ENCODE data around the gene GLRX5. TPM values are rescaled to one million over a fixed set of nuclear protein-coding genes. Genes with fewer than 3 reads are reported as not detected.
A peak's percentile ranks its signal among the peaks of the same experiment; 100 is the strongest.

The GLRX5 gene
- total and polyA plus RNA-seq, 2 experiments from 2014 or later: 50.2 to 181 TPM

DNA sequence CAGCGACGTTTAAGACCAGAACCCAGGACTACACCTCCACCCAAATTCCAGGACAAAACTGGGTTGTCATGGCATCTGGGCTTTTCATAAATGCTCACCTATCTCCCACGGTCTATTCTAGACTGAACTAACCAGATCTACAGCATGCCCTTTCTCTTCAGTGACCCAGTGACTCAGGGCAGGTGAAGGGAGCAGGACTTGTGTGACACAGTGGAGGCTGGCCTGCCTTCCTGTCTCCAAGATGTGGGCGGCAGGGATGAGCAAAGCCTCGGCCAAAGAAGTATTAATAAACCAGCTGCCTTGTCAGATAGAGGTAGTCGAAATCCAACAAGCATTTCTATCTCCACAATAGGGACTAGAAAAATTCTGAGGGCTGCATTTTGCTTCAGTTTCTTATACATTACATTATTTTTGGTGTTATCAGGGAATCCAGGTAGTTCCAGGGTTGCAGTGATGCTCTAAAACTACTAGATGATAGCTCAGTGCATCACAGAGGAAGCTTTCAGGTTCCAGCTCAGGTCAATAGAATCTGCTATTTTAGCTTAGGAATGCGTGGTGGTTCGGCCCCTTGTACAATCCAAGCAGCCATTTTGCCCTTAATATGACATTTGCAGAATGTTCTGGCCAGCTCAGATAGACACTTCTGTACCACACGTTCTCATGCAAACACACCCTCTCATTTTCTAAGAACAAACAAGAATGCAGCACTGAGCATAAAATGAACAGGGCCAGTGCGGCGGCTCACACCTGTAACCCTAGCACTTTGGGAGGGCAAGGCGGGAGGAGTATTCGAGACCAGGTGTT is 4.2 kb upstream of the GLRX5 start:
- Histone ChIP-seq H3K36me3 (no peaks in the 10 kb centered on the region), H3K4me1 (ENCODE audit: low read depth) (peaks cover 21% of the 10 kb centered on the region), H3K9me3 (ENCODE audit: low read depth) (no peaks in the 10 kb centered on the region), H3K4me3 (no peak overlapping the region), H3K27me3 (no peaks in the 10 kb centered on the region), H3K27ac (no peak overlapping the region)
- no peak for DNase-seq (ENCODE audit: low read depth in 1 of 2, low spot score in 1 of 2)
- TF ChIP-seq CTCF (IDR thresholded peaks at IDR 0.05; ENCODE audit: low read depth, low read length): no peak

GRCh38 chr14:95531473-95531872 is 3.4 kb upstream of the GLRX5 start:
- H3K27ac ChIP-seq: no peak overlapping the region

GRCh38 chr14:95531969-95532368 is 2.9 kb upstream of the GLRX5 start:
- Histone ChIP-seq H3K36me3 (no peaks in the 10 kb centered on the region), H3K9me3 (ENCODE audit: low read depth) (no peaks in the 10 kb centered on the region), H3K27me3 (no peaks in the 10 kb centered on the region), H3K4me3 (no peak overlapping the region), H3K27ac (no peak overlapping the region), H3K4me1 (ENCODE audit: low read depth) (peaks cover 21% of the 10 kb centered on the region)
- no peak for DNase-seq (ENCODE audit: low read depth in 1 of 2, low spot score in 1 of 2)
- no peak for TF ChIP-seq CTCF (IDR thresholded peaks at IDR 0.05; ENCODE audit: low read depth, low read length)

More at GRCh38 chr14:95531473-95531872, 3.4 kb upstream of the GLRX5 start:
- DNase-seq (ENCODE audit: low read depth in 1 of 2, low spot score in 1 of 2): peak in 1 of 2 donors; percentile 62
- Histone ChIP-seq H3K27me3 (no peaks in the 10 kb centered on the region), H3K36me3 (no peaks in the 10 kb centered on the region), H3K4me1 (ENCODE audit: low read depth) (peaks cover 19% of the 10 kb centered on the region), H3K9me3 (ENCODE audit: low read depth) (no peaks in the 10 kb centered on the region), H3K4me3 (no peak overlapping the region)
- TF ChIP-seq CTCF (IDR thresholded peaks at IDR 0.05; ENCODE audit: low read depth, low read length): no peak

DNA sequence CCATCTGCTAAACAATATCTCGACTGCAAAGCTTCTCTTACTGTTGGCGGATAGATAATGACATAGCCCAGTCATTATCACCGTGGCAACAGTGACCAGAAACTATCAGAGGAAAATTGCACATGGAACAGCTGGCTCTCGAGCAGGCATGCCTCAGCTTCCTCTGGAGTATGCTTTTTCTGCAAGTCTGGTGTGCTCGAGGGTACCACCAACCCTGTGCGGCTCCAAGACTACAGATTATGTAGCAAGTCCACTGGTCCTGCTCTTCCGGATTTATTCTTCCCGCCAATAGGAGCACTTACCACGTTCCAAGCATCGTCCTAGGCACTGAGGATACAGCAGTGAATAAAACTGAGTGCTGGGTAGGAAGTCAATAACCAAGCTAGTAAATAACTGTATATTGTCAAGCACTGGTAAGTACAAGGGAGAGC is 1.4 kb upstream of the GLRX5 start:
- TF ChIP-seq CTCF (IDR thresholded peaks at IDR 0.05; ENCODE audit: low read depth, low read length): no peak
- Histone ChIP-seq H3K27me3 (no peaks in the 10 kb centered on the region), H3K36me3 (no peaks in the 10 kb centered on the region), H3K9me3 (ENCODE audit: low read depth) (no peaks in the 10 kb centered on the region), H3K27ac (peak overlapping the region; percentile 12), H3K4me1 (ENCODE audit: low read depth) (peaks cover 21% of the 10 kb centered on the region), H3K4me3 (peak overlapping the region; percentile 50)
- DNase-seq (ENCODE audit: low read depth in 1 of 2, low spot score in 1 of 2): peak in 1 of 2 donors; percentile 64

- H3K4me1 ChIP-seq (ENCODE audit: low read depth): peaks cover 21% of the 10 kb centered on the region
Observed at GRCh38 chr14:95533822-95534221, 1.0 kb upstream of the GLRX5 start.

More at GRCh38 chr14:95533822-95534221, 1.0 kb upstream of the GLRX5 start:
- H3K4me3 ChIP-seq: peak overlapping the region; percentile 50
- H3K36me3 ChIP-seq: no peaks in the 10 kb centered on the region
- no peaks in the 10 kb centered on the region for H3K9me3 ChIP-seq (ENCODE audit: low read depth)
- DNase-seq (ENCODE audit: low read depth in 1 of 2, low spot score in 1 of 2): peak in 1 of 2 donors; percentile 23
- no peak for TF ChIP-seq CTCF (IDR thresholded peaks at IDR 0.05; ENCODE audit: low read depth, low read length)
- H3K27ac ChIP-seq: peak overlapping the region; percentile 12
- H3K27me3 ChIP-seq: no peaks in the 10 kb centered on the region
